Stimulated activated CD8-positive, alpha-beta memory T cell treated with anti-CD3 and anti-CD28 coated beads, Interleukin-2, amount 100 ng/mL, for 48 hours (primary cell): ENCODE results near the gene AMACR.

Experiments used
- DNase-seq, 2 donors: peaks; one replicate each; pipeline ENCODE4 v3.0.0-alpha.2; 2020; ENCODE audit warnings: low read depth in 2 of 2

Gene AMACR

DNA sequence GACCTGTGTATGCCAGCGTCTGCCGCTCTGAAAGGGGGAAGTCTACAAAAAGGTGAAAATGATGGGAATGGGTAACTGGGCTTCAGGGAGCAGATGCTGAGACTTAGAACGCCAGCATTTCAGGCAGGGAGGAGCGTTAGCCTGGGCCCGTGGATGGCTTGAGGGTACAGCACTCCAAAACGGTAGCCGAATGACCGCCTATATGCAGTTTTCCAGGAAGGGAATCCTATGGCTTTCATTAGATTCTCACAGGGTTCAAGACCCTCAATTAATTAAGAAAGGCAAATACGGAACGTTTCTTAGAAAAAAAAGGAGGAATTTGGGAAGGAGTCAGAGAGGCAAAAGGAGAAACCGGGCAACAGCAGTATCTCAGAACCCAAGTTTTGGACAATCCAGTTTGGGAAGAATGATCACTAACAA, 639 bp downstream of the AMACR start:
- DNase-seq, result no peak

DNA sequence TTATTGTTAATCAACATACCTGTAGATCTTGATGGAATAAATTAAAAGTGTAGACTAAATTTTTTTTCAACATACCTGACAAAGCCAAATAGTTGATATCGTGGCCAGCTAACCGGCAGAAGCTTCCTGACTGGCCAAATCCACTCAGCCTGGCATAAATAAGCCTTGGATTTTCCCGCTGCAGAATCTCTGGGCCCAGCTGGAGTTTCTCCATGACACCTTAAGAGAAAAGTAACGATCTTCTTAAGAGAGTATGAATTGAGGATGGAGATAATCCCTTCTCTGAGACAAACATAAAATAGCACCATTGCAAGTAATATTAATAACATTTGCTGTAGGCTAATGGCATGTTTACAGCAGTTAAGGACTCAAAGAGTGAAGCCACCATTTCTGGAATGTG, 2.2 kb downstream of the AMACR start:
- DNase-seq, result no peak

DNA sequence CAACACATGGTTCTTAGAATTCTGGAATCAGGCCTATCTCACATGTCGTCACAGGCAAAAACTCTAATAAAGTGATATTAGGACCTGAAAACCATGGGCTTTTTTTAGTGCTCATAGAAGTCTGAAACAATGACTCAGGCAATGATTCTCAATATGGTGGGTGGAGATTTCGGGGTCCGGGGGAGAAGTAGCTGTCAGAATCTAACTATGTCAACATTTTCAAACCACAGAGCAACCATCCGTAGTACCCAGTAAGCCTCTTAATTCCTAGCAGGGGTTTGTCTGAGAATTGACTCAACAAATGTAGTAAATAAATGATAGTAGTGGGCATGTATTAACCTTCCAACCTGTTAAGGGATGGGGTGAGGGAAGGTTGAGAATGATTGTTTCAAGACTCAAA, 2.6 kb downstream of the AMACR start:
- no peak for DNase-seq

DNA sequence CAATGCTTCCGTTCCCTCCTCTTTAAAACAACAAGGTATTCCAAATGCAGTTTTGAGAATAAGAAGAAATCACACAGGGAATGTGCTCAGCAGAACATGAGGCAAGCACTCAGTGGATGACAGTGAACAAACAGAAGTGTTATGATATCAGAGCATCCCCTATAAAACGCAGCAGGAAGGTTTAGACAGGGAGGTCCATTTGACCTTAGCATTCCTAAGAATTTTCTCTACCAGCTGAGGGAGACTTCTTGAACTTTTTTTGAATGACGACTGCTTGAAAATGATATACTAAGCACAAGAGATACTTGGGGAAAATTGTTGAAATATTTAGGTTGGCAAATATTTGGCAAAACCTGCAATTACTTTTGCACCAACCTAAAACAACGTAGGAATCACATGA, 3.9 kb downstream of the AMACR start:
- no peak for DNase-seq

DNA sequence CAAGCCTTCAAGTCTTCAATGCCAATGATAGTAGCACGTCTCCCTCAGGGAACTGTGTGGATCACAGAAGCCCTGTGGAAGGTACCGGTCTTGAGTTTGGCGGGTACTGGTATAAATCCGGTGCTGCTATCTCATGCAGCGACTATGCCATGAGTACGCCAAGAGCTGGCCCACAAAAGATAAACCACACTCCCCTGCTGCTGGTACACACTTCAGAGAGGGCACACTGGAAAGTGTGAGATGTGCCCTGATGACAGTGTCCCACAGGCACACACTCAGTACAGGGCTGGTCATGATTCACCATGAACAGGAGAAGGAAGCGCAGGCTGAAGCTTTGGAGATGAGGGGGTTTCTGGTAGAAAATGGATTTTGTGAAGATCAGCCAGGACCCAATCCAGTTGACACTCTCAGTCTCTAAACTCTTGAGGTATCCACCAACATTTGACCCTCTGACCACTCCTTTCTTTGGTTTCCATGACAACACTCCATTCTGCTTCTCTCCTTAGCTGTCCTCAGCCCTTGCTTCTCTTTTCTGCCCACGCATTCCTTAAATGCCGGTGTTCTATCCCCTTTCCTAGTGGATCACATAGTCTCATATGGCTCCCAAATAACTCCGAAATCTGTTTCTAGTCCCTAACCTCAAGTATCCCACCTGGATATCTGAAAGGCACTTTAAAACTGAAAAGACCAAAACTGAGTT, 5.1 kb downstream of the AMACR start:
- no peak for DNase-seq

DNA sequence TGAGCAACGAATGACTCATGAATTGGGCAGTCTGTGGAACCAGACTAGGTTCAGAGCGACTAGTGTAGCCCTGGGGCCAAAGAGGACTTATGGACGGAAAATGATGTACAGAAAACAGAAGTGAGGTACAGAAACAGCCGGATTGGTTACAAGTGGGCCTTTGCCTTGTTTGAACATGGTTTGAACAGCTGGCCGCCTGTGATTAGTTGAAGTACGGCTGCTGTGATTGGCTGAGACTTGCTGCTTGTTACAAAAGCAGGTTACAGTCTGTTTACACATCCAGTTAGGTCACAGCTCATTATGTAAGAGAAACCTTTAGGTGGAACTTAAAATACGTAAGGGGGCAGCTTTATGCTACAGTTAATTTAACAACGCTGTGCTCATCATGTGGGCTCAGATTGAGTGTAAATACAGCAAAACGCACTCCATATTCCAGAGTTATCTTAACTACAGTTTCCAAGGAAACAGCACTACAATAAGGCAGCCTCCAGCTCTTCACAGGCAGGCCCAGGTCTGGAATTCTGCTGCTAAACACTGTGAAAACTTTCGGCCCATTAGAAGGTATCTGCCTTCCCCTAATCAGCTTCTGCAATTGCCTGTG, 6.5 kb downstream of the AMACR start:
- DNase-seq, result no peak

DNA sequence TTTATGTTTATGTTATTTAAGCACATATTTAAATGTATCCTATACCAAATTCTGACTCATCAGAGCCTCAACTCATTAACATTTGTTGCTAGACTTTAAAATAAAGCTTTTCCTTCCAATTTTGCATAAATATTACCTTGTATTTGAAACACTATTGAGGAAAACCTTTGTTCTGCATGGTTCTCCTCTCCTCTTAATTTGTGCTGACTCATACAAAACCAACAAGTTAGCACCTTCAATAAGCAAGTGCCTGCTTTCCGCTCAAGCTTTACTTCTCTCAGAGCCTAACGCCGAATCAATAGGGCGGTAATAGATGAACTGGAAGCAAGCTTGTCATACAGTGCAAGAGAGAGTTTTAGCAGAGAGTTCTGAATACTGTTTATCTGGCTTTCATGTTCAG, 7.9 kb downstream of the AMACR start:
- no peak for DNase-seq

DNA sequence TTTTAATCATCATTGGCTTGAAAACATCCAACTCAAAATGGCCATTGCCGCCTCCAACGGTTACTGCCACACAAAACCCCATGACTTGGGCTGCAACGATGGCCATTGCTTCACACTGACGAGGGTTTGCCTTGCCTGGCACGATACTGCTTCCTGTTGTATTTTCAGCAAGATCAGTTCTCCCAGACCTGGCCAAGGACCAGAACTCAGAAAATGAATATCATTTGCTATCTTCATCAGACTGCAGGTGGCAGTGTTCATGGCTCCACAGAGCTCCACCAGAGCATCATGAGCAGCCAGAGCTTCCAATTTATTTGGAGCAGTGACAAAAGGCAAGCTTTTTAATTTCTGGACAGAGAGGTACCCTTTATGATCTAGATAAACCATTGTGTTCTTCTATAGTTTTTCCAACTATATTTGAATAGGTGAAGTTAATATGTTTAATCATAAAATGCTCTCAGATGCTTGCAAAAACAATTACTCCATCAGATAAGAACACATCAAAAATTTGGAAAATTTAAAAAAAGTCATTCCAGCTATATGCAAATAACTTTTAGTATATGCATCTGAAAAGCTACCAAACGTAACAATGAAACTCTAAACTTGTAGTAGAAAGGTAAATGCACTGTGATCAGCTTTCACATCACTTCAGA, 10.4 kb downstream of the AMACR start:
- no peak for DNase-seq

DNA sequence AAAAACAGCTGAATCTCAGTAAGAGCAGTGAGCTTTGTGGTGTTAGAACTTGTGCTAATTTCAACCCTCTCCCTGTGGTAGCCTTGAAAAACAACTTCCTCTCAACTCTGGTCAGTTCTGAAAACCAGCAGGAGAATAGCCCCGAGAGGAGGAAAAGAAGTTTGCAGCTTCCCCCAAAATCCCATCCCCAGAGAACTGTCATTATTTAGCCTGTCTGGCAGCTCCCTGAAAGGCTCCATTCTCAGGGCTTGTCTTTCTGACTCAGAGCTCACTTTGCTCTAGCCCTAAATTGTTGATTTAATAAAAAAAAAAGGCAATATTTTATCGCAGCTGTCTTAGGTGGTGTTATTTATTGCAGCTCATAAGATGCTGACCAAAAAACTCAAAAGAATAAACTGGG, 12.0 kb downstream of the AMACR start:
- no peak for DNase-seq

DNA sequence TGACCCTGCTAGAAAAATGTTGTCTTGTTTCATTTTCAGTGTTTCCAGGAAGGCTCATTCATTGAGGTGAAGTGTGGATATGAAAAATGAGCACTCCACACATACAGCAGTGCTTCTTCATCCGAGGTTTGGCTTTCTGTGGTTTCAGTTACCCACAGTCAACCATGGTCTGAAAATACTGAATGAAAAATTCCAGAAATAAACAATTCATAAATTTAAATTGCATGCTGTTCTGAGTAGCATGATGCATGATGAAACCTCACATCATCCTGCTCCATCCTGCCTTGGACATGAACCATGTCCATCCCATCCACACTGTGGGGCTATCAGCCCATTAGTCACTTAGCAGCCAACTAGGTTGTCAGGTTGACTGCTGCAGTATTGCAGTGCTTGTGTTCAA, 13.0 kb downstream of the AMACR start:
- DNase-seq, result no peak

DNA sequence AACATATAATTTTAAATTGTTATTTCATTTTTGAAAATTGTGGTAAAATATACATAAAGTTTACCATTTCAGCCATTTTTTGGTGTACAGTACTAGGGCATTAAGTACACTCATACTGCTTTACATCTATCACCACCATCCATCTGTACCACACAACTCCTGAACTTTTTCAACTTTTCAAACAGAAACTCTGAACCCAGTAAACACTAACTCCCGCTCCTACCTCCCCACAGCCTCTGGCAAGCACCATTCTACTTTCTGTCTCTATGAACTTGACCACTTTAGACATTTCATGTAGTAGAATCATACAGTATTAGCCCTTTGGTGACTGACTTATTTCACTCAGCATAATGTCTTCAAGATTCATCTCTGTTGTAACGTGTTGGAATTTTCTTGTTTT, 15.0 kb downstream of the AMACR start:
- no peak for DNase-seq

DNA sequence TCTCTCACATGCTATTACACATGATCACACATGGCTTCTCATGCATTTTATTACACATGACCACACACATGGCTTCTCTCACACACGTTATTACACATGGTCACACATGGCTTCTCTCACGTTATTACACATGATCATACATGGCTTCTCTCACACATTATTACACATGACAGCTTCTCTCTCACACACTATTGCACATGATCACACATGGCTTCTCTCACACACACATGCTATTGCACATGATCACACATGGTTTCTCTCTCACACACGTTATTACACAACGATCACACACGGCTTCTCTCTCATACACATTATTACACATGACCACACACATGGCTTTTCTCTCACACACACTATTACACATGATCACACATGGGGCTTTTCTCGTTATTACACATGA, 22.4 kb downstream of the AMACR start:
- DNase-seq, result no peak

DNA sequence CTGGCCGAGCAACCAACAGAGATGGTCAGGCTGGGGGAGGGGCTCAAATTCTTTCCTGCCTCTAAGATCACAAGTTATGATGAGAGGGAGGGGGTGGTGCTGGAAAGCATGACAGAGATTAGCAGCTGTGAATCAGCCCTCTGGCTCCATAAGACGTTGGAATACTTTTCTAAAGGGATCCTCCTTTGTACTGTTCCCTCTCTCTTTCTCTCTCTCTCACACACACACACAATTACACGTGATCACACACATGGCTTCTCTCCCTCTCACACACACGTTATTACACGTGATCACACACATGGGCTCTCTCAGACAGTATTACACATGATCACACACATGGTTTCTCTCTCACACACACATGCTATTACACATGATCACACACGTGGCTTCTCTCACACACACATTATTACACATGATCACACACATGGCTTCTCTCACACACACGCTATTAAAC, 23.2 kb downstream of the AMACR start, which contains the start of gene SLC45A2:
Gene SLC45A2 (minus strand): TSS at position 23 of the 454 bp plus-strand sequence. CDS start 110 bp downstream, outside the sequence.
- DNase-seq, result no peak

DNA sequence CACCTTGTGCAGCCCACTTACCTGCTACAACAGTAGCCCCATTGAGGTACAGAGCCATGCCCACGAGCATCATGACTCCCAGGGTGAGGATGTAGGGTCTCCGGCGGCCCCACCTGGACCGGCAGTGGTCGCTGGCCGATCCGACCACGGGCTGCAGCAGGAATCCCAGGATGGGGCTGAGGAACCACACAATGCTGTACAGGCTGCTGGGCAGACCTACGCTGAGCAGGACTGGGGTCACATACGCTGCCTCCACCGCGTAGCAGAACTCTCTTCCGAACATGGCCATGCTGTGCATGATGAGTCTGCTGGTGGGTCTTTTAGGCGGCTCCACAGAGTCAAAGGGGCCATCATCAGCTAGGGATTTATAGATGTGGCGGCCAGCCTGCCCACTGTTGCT, 23.7 kb downstream of the AMACR start:
- no peak for DNase-seq

DNA sequence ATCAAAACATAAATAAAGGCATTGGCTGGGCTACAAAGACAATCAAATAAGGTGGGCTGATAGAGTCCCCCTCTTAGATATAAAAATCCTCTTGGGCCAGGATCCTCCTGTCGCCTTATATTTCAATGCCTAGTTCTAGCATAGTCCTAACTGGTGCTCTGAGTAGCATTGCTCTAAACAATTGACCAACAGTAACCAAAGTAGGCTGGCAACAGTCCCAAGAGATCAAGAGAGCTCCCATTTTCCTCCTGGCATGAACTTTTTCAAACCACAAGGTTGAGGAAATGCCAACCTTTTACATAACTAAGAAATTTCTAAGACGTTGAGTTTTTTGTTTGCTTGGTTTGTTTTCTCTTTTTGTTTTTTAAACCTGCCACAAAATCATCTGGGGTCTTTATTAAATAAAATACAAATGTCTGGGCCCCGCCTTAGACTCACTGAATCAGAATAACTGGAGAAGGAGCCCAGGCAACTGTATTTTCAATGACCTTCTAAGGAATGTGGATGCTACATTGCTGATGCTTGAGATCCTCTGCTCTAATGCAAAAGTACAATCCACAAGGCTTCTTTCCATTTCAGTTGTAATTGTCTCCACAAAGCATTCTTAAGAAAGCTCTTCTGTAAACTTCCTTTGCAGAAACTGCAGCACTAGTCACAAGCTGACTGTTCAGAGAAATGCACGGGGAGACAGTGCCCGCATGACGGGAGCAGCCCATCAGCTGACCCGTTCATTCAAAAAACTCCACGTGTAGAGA, 26.3 kb downstream of the AMACR start:
- no peak for DNase-seq

DNA sequence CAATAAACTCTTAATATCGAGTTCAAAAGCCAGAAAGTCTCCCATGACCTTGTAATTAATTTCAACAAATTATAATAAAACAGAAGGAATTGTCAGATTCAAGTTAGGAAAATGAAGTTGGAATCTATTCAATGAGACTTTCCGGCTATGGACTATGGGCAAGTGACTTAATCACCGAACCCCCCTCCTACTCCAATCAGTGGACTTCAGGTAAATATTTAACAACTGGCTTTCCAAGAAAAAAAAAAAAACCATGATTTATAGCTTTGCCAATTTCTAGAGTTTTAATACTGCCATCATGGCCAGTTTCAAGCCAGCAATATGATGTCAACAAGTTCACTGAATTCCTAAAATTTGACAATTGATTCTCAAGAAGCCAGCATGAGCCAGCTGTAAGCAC, 27.8 kb downstream of the AMACR start:
- DNase-seq, result no peak

DNA sequence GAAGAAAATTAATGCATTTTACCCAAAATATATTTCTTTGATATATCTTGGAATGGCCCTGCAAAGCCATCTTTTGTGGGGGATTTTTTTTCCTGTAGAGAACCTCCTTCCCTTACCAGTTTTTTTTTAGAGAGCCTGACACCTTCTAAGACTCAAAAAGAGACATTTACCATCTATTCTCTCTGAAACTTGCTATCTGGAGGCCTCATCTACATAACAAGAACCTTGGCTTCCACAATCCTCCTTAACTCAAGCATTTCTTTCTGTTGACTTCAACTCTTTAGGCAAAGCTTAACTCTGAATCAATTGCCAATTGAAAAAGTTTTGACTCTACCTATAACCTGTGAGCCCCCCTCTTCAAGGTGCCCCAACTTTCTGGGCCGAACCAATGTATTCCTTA, 29.5 kb downstream of the AMACR start:
- DNase-seq, result no peak

DNA sequence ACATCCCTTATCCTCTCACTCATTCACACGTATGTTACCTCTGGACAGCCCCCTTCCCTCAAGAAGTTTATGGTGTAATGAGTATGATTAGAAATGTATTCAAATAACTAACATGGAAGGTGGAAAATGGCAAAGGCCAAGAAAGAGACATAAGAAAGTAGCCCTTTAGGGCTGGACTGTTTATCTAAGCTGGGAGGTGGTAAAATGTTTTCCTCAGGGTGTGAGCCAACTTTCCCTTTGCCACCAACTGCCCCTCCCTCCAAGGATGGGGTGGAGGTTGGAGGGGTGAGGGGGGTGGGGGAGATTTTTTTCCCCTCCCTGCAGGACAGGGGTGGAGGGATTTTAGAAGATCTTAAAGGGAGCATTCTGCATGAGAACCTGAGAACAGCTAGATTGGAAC, 31.5 kb downstream of the AMACR start:
- no peak for DNase-seq

DNA sequence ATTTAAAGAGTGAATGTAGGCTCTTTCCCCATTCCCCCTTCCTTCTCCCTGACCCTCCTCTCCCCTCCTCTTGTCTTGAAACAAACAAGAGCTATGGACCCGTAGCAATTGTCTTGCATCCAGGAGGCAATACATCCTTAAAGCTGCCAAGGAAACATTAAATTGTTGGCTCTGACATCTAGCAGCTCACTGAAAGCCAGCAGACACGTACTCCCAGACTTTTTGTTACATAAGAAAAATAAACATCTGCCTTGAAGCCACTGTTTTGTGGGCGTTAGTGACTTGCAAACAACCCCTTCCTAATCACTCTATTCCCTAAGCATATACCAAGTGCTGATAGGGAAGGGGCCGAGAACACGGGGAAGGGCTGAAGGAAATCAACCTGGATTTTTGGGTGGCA, 32.0 kb downstream of the AMACR start:
- DNase-seq, result no peak

DNA sequence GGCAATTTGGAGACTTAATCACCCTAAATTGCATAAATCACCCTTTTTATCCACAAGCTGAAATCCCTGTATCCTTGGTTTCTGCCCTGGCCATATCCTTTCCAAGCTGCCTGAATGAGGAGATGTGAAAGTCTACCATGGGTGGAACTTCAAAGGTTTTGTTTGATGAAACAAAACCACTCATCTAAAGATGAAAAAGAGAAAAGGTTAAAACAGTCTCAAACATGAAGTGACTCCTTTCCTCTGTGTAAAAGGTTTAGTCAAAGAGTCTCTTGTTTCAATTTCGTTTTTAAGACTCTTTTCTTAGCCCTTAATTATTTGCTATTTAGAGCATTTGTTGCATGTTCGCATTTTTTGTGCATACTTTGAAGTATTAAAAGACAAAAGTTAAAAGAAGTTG, 34.6 kb downstream of the AMACR start:
- no peak for DNase-seq

DNA sequence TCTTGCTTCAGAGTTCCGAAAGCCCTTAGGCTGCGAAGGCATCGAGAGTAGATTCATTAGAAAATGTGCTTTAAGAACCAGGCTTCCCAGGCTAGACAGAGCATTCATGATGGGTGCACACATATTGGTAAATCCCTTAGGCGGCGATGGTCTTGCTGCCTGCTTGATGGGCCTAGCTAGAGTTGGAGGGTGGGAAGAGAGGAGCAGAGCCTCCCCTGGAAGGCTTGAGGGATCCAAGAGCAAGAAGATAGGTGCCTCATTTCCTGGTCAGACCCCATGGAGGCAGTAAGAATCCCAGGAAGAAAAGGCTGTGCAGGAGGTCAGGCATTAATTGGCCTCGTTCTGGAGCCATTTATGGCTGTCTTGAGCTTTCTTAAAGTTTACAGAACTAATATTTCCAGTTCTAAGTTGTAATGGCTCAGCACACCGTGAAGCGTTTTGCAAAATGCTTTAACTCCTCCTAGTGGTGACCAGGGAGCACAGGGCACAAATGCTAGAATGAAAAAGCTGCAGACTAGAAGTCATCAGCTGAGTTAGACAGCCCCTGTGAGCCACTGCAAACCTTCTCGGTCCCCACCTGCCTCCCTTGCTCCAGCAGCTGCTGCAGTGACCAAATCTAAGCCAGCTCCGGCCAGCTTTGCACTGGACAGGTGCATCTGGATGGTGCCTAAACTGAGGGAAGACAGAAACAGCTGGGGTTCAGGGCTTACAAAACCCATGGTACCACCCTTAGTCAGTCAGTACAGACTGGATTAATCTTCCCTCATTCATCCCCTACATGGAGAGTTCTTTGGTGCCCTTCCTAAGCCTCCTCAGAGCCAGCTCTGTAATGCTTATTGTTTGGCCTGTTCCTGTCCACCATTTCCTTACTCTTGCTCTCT, 38.0 kb downstream of the AMACR start:
- no peak for DNase-seq
